ENCODE measurements around the gene JARID2. TPM values are rescaled to one million over a fixed set of nuclear protein-coding genes. Genes with fewer than 3 reads are reported as not detected.

The JARID2 gene
- total and polyA plus RNA-seq, 2 of the 8 experiments (the other 6 are each of a cell fraction or from before 2014, with no cell fraction given) = 60.1 to 239 TPM

DNA sequence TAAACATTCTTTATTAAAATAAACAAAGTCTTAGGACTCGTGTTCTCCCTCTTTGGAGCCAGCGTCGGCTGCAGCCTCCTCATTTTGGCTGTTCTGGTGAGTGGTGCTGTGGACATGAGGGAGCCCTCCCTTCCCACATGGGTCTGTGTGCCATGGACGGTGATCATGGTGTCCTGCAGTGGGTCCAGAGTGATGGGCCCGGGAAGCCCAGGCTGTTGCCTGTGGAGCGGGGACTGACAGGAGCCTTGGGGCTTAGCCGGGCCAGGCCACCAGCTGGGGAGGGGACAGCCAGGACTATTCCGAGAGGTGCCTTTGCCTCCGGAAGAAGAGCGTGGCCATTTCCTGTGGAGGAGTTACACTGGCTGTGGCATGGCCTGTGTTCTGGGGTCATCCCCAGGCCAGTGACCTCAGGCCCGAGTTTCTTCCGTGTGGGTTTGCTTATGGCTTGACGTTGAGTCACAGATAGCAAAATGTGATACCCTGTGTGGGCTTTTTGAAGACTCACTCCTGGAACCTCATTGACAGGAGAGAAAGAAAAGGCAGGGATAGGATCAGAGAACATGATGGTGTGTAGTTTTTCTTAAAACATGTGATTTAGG, 263.6 kb downstream of the JARID2 start (continued):
- TF ChIP-seq, protein P1, sequence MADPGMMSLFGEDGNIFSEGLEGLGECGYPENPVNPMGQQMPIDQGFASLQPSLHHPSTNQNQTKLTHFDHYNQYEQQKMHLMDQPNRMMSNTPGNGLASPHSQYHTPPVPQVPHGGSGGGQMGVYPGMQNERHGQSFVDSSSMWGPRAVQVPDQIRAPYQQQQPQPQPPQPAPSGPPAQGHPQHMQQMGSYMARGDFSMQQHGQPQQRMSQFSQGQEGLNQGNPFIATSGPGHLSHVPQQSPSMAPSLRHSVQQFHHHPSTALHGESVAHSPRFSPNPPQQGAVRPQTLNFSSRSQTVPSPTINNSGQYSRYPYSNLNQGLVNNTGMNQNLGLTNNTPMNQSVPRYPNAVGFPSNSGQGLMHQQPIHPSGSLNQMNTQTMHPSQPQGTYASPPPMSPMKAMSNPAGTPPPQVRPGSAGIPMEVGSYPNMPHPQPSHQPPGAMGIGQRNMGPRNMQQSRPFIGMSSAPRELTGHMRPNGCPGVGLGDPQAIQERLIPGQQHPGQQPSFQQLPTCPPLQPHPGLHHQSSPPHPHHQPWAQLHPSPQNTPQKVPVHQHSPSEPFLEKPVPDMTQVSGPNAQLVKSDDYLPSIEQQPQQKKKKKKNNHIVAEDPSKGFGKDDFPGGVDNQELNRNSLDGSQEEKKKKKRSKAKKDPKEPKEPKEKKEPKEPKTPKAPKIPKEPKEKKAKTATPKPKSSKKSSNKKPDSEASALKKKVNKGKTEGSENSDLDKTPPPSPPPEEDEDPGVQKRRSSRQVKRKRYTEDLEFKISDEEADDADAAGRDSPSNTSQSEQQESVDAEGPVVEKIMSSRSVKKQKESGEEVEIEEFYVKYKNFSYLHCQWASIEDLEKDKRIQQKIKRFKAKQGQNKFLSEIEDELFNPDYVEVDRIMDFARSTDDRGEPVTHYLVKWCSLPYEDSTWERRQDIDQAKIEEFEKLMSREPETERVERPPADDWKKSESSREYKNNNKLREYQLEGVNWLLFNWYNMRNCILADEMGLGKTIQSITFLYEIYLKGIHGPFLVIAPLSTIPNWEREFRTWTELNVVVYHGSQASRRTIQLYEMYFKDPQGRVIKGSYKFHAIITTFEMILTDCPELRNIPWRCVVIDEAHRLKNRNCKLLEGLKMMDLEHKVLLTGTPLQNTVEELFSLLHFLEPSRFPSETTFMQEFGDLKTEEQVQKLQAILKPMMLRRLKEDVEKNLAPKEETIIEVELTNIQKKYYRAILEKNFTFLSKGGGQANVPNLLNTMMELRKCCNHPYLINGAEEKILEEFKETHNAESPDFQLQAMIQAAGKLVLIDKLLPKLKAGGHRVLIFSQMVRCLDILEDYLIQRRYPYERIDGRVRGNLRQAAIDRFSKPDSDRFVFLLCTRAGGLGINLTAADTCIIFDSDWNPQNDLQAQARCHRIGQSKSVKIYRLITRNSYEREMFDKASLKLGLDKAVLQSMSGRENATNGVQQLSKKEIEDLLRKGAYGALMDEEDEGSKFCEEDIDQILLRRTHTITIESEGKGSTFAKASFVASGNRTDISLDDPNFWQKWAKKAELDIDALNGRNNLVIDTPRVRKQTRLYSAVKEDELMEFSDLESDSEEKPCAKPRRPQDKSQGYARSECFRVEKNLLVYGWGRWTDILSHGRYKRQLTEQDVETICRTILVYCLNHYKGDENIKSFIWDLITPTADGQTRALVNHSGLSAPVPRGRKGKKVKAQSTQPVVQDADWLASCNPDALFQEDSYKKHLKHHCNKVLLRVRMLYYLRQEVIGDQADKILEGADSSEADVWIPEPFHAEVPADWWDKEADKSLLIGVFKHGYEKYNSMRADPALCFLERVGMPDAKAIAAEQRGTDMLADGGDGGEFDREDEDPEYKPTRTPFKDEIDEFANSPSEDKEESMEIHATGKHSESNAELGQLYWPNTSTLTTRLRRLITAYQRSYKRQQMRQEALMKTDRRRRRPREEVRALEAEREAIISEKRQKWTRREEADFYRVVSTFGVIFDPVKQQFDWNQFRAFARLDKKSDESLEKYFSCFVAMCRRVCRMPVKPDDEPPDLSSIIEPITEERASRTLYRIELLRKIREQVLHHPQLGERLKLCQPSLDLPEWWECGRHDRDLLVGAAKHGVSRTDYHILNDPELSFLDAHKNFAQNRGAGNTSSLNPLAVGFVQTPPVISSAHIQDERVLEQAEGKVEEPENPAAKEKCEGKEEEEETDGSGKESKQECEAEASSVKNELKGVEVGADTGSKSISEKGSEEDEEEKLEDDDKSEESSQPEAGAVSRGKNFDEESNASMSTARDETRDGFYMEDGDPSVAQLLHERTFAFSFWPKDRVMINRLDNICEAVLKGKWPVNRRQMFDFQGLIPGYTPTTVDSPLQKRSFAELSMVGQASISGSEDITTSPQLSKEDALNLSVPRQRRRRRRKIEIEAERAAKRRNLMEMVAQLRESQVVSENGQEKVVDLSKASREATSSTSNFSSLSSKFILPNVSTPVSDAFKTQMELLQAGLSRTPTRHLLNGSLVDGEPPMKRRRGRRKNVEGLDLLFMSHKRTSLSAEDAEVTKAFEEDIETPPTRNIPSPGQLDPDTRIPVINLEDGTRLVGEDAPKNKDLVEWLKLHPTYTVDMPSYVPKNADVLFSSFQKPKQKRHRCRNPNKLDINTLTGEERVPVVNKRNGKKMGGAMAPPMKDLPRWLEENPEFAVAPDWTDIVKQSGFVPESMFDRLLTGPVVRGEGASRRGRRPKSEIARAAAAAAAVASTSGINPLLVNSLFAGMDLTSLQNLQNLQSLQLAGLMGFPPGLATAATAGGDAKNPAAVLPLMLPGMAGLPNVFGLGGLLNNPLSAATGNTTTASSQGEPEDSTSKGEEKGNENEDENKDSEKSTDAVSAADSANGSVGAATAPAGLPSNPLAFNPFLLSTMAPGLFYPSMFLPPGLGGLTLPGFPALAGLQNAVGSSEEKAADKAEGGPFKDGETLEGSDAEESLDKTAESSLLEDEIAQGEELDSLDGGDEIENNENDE (IDR thresholded peaks at IDR 0.05; ENCODE audit: insufficient replicate concordance, low read length) = no peak
- no peak for TF ChIP-seq GTF2F1 (IDR thresholded peaks at IDR 0.05; ENCODE audit: borderline replicate concordance, low read depth, low read length)
- peak in 1 of 2 experiments; percentile 32; a peak in 2 of 3 replicates for TF ChIP-seq POLR2A (IDR thresholded peaks at IDR 0.05; ENCODE audit: control extremely low read depth in 1 of 2, low read depth in 2 of 2, low read length in 2 of 2)
- no peak for TF ChIP-seq GABPA (IDR thresholded peaks at IDR 0.05; ENCODE audit: borderline replicate concordance, insufficient read depth, low read length)
- TF ChIP-seq, protein P2, sequence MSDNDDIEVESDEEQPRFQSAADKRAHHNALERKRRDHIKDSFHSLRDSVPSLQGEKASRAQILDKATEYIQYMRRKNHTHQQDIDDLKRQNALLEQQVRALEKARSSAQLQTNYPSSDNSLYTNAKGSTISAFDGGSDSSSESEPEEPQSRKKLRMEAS (IDR thresholded peaks at IDR 0.05) = no peak
- no peak for TF ChIP-seq SIRT6 (IDR thresholded peaks at IDR 0.05; ENCODE audit: low read length)
